Gastrocnemius medialis (tissue), 4 donors: ENCODE results near the gene ANKRD31.

ENCODE experiments used
- POLR2A ChIP-seq, 2 donors: fragments of 450-650 bp; IDR thresholded peaks; one replicate each; pipeline ENCODE4 v1.6.1; 2017; ENCODE audit warnings: antibody characterized with exemption in 2 of 2, mild to moderate bottlenecking in 2 of 2, moderate library complexity in 2 of 2
- TF ChIP-seq, protein P1 (sequence below), 5 experiments: fragments of 450-650 bp in 3 of 5; fragments of 200-600 bp in 2 of 5; sonication (generic) in 2 of 5; IDR thresholded peaks in 4 of 5; conservative IDR thresholded peaks in 1 of 5; 1 replicate in 4 of 5; 2 replicates in 1 of 5; pipeline ENCODE4 v1.5.1; 2016 to 2019; ENCODE audit warnings: antibody characterized with exemption in 5 of 5, mild to moderate bottlenecking in 3 of 5, moderate library complexity in 3 of 5

DNA sequence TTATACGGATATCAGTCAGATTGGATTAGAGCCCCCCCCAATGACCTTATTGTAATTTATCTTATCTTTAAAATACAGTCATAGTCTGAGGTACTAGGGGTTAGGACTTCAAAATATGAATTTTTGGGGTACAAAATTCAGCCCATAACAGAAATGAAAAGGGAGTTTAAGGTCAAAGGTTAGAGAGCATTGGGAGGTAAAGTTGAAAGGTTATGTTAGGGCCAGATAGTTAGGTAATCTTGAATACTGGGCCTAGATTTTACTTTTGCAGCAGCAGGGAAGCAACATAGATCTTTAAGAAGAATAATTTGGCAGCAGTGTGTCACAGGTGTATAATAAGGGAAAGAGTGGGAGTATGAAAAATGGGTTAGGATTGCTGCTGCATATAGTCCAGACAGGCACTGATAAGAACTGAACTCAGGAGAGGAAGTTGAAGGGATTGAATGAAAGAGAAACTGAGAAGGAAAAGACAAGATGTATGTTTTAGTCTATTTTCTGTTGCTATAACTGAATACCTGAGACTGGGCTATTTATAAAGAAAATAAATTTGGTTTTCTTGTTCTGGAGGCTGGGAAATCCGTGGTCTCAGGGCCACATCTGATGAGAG lies 173.7 kb downstream of the ANKRD31 start:
- TF ChIP-seq, protein P1, sequence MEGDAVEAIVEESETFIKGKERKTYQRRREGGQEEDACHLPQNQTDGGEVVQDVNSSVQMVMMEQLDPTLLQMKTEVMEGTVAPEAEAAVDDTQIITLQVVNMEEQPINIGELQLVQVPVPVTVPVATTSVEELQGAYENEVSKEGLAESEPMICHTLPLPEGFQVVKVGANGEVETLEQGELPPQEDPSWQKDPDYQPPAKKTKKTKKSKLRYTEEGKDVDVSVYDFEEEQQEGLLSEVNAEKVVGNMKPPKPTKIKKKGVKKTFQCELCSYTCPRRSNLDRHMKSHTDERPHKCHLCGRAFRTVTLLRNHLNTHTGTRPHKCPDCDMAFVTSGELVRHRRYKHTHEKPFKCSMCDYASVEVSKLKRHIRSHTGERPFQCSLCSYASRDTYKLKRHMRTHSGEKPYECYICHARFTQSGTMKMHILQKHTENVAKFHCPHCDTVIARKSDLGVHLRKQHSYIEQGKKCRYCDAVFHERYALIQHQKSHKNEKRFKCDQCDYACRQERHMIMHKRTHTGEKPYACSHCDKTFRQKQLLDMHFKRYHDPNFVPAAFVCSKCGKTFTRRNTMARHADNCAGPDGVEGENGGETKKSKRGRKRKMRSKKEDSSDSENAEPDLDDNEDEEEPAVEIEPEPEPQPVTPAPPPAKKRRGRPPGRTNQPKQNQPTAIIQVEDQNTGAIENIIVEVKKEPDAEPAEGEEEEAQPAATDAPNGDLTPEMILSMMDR (IDR thresholded peaks at IDR 0.05 in 4 of 5, conservative IDR thresholded peaks at IDR 0.05 in 1 of 5), result no peak
- TF ChIP-seq POLR2A (IDR thresholded peaks at IDR 0.05), result no peak
